Ammon's horn (tissue), 1 donor: ENCODE data around the gene SMTN.
"Not testable (repeated sequence)": the region's sequence is repeated elsewhere in the genome, so short reads cannot be mapped to it uniquely, and the experiment has no call there.

Source experiments
- DNase-seq: peaks from one replicate; pipeline ENCODE4 v3.0.0-alpha.2; 2016; ENCODE audit warnings: low spot score

Gene SMTN

GRCh38 chr22:31104869-31105268, 23.8 kb downstream of the SMTN start:
- no peak for DNase-seq

- no peak for DNase-seq
These were observed 24.3 kb downstream of the SMTN start for GRCh38 chr22:31105282-31105929.

- no peak for DNase-seq
These were observed 25.0 kb downstream of the SMTN start for GRCh38 chr22:31106001-31106571.

- DNase-seq, result no peak
These were observed 25.6 kb downstream of the SMTN start for GRCh38 chr22:31106731-31107177.

GRCh38 chr22:31107178-31107893, 26.2 kb downstream of the SMTN start, which contains the start of gene SELENOM:
Gene SELENOM (minus strand): TSS chr22:31107568. CDS start chr22:31107505, 63 bp downstream.
- peak; percentile 96 for DNase-seq

DNA sequence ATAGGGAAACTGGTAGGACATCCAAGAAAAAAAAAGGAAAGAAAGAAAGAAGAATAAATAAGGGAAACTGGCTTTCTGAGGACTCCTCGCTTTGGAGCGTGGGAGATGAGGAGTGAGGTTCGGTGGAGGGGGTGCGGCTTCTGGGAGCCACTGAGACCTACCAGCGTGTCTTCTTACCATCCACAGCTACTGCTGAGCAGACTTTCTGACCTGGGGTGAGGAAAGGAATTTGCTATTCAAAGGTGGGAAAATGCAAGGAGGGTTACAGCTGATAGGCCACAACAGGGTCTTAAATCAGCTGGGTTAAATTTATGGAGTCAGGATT, 26.7 kb downstream of the SMTN start:
- DNase-seq, result no peak

DNA sequence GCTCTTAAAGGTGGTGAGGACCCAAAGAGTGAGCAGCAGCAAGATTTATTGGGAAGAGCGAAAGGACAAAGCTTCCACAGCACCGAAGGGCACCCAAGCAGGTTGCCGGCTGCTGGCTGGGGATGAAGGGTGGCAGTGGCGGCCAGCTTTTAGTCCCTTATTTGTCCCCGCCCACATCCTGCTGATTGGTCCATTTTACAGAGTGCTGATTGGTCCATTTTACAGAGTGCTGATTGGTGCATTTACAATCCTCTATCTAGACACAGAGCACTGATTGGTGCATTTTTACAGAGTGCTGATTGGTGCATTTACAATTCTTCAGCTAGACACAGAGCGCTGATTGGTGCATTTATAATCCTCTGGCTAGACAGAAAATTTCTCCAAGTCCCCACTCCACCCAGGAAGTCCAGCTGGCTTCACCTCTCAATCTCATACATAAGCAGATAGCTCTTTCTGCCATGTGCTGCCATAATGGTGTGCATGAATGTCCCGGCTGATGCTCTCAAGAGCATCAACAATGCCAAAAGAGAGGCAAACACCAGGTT, 31.5 kb downstream of the SMTN start:
- not testable (repeated sequence) for DNase-seq

DNA sequence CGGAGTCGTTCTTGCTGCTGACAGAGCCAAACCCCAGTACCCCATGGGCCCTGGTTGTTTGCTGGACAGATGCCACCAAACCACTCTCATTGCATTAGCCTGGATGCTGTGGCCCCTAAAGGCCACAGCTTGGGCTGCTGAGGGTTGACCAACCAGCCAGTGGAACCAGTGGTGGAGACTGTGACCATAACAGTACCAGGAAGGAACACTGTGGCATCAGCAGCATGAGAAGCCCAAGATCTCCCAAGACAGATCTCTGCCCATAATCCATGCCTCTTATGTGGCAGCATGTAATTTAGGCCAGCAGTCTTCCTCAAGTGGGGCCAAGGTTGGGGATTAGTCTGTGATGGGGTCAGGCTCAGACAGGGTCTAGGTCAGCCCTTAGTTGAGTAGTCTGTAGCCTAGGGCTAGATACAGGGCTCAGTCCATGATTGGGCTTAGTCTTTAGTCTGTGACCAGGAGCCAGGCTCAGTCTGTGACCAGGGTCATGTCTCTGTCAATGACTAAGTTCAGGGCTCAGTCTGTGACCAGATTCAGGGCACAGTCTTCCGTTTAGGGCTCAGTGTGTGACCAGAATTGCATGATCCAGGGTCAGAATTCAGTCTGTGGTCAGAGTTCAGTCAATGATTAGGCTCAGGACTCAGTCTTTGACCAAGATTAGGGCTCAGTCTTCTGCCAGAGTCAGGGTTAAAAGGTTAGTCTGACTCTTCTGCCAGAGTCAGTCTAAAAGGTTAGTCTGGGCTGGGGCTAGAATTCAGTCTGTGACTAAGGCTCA, 37.1 kb downstream of the SMTN start:
- no peak for DNase-seq

GRCh38 chr22:31119026-31119717, 38.1 kb downstream of the SMTN start:
- no peak for DNase-seq

- no peak for DNase-seq
These were observed 39.1 kb downstream of the SMTN start for GRCh38 chr22:31120230-31120629.

- DNase-seq, result no peak
These were observed 39.5 kb downstream of the SMTN start for GRCh38 chr22:31120642-31121041.

GRCh38 chr22:31121403-31121802, 40.3 kb downstream of the SMTN start:
- DNase-seq, result no peak

DNA sequence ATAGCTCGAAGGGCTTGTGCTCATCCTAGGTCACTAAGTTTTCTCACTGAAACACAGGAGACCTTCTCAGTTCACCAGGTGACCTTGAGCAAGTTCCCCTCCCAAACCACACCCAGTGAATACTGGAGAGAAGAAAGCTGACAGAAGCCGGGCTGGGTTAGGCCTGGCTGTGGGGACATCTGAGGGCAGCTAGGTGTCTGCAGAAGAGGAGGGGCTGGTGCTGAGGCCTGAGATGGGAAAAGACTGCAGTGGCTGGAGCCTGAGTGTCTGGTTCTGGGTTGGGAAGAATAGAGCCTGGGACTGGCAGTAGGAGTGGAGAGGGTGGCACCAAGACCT, 41.0 kb downstream of the SMTN start:
- DNase-seq, result no peak

GRCh38 chr22:31122532-31123291, 41.6 kb downstream of the SMTN start, which contains the start of gene INPP5J:
Gene INPP5J (plus strand): TSS chr22:31122966. CDS start chr22:31123015, 49 bp downstream.
- peak; percentile 69 for DNase-seq

DNA sequence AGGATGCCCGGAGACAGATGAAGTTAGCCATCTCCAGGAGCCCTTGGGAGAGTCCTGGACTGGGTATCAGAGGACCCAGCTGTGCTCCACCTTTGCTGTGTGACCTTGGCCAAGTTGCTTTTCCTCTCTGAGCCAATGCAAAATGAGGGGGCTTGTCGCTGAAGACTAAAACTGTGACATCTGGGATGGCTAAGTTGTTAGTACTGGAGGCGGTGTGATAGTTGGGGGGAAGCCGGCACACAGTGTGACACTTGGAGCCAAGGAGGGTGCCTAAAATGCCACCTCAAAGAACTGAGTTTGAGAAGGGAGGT, 42.1 kb downstream of the SMTN start:
- DNase-seq, result no peak

GRCh38 chr22:31124290-31124689, 43.2 kb downstream of the SMTN start:
- DNase-seq, result no peak

DNA sequence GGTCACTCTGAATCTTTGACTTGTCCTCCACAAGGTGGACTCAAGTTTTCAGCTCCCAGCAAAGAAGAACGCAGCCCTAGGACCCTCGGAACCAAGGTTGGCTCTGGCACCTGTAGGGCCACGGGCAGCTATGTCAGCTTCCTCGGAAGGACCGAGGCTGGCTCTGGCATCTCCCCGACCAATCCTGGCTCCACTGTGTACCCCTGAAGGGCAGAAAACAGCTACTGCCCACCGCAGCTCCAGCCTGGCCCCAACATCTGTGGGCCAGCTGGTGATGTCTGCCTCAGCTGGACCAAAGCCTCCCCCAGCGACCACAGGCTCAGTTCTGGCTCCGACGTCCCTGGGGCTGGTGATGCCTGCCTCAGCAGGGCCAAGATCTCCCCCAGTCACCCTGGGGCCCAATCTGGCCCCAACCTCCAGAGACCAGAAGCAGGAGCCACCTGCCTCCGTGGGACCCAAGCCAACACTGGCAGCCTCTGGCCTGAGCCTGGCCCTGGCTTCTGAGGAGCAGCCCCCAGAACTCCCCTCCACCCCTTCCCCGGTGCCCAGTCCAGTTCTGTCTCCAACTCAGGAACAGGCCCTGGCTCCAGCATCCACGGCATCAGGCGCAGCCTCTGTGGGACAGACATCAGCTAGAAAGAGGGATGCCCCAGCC, 43.8 kb downstream of the SMTN start:
- DNase-seq, result no peak

- no peak for DNase-seq
These were observed 44.5 kb downstream of the SMTN start for GRCh38 chr22:31125521-31126117.

DNA sequence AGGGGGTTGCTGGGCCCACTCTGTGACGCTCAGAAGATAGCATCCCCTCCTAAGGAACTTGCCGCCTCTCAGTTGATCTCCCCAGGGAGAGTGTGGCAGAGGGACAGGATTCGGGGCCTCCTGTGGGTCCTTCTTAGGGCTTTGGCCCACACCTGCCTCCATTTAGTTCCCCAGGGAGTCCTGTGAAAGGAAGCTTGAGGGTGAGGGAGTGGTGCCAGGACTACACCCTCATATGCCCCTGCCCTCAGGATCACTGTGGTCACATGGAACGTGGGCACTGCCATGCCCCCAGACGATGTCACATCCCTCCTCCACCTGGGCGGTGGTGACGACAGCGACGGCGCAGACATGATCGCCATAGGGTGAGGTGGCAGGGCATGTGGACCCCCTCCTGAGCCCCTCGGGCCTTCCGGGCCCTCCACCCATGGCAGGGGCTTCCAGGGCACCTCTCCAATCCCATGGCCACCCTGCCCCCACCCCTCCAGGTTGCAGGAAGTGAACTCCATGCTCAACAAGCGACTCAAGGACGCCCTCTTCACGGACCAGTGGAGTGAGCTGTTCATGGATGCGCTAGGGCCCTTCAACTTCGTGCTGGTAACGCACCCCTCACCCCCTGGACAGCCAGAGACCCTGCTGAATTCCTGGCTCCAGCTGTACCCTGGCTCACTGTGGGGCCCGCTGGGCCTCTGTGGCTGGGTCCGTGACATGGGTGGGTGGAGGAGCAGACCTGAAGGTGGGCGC, 45.2 kb downstream of the SMTN start:
- no peak for DNase-seq

DNA sequence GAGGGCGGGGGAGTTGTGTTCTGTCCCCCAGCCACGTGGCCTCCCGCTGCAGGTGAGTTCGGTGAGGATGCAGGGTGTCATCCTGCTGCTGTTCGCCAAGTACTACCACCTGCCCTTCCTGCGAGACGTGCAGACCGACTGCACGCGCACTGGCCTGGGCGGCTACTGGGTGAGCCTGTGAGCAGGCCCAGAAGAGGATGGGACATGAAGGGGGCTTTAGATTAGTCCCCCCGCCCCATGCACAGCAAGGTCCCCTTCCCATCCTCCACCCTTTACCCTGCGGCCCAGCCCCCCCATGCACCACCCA, 45.7 kb downstream of the SMTN start:
- DNase-seq, result no peak
